Mucosa of stomach (tissue), 1 donor: ENCODE results near the gene TUBGCP4.
"Not testable (repeated sequence)": the region's sequence is repeated elsewhere in the genome, so short reads cannot be mapped to it uniquely, and the experiment has no call there.

Source experiments
- H3K27me3 ChIP-seq: one replicate; pipeline ENCODE4 v1.7.0; 2013; ENCODE audit warnings: mild to moderate bottlenecking, low read length; ENCODE audit not compliant: control insufficient read depth, insufficient read depth
- H3K36me3 ChIP-seq: one replicate; pipeline ENCODE4 v1.7.0; 2013; ENCODE audit warnings: low read length; ENCODE audit not compliant: control insufficient read depth, insufficient read depth
- H3K4me1 ChIP-seq: one replicate; pipeline ENCODE4 v1.7.0; 2013; ENCODE audit warnings: mild to moderate bottlenecking, low read length; ENCODE audit not compliant: control insufficient read depth, insufficient read depth
- H3K4me3 ChIP-seq: one replicate; pipeline ENCODE4 v1.7.0; 2013; ENCODE audit warnings: low read length
- H3K9ac ChIP-seq: one replicate; pipeline ENCODE4 v1.7.0; 2013; ENCODE audit warnings: mild to moderate bottlenecking, low read length, moderate library complexity
- H3K9me3 ChIP-seq: one replicate; pipeline ENCODE4 v1.7.0; 2013; ENCODE audit warnings: mild to moderate bottlenecking, low read length, moderate library complexity; ENCODE audit not compliant: control insufficient read depth
- donor health status: Pancreatic carcinoma.

Gene TUBGCP4

GRCh38 chr15:43370310-43370974 lies 459 bp upstream of the TUBGCP4 start:
- Histone ChIP-seq H3K9me3 (no peaks in the 10 kb centered on the region), H3K9ac (peak overlapping the region; percentile 94), H3K27me3 (no peaks in the 10 kb centered on the region), H3K4me1 (peaks cover 16% of the 10 kb centered on the region), H3K36me3 (peaks cover 6% of the 10 kb centered on the region), H3K4me3 (peak overlapping the region; percentile 26)

GRCh38 chr15:43376017-43376705 lies 5.3 kb downstream of the TUBGCP4 start:
- Histone ChIP-seq H3K27me3 (no peaks in the 10 kb centered on the region), H3K4me1 (peaks cover 6% of the 10 kb centered on the region), H3K4me3 (no peak overlapping the region), H3K9ac (no peak overlapping the region), H3K9me3 (no peaks in the 10 kb centered on the region), H3K36me3 (no peaks in the 10 kb centered on the region)

- no peaks in the 10 kb centered on the region for H3K4me1 ChIP-seq
- no peaks in the 10 kb centered on the region for H3K27me3 ChIP-seq
- no peaks in the 10 kb centered on the region for H3K36me3 ChIP-seq
- no peak overlapping the region for H3K9ac ChIP-seq
- no peak overlapping the region for H3K4me3 ChIP-seq
- H3K9me3 ChIP-seq: no peaks in the 10 kb centered on the region
Measured at GRCh38 chr15:43378601-43379000, 7.7 kb downstream of the TUBGCP4 start.

- Histone ChIP-seq H3K9me3 (no peaks in the 10 kb centered on the region), H3K4me3 (no peak overlapping the region), H3K9ac (no peak overlapping the region), H3K4me1 (no peaks in the 10 kb centered on the region), H3K36me3 (peaks cover 7% of the 10 kb centered on the region), H3K27me3 (no peaks in the 10 kb centered on the region)
Measured at GRCh38 chr15:43382310-43382709, 11.4 kb downstream of the TUBGCP4 start.

GRCh38 chr15:43383070-43383469 lies 12.2 kb downstream of the TUBGCP4 start:
- H3K9ac ChIP-seq: no peak overlapping the region
- H3K27me3 ChIP-seq: no peaks in the 10 kb centered on the region
- H3K4me3 ChIP-seq: no peak overlapping the region
- peaks cover 7% of the 10 kb centered on the region for H3K36me3 ChIP-seq
- no peaks in the 10 kb centered on the region for H3K4me1 ChIP-seq
- no peaks in the 10 kb centered on the region for H3K9me3 ChIP-seq

DNA sequence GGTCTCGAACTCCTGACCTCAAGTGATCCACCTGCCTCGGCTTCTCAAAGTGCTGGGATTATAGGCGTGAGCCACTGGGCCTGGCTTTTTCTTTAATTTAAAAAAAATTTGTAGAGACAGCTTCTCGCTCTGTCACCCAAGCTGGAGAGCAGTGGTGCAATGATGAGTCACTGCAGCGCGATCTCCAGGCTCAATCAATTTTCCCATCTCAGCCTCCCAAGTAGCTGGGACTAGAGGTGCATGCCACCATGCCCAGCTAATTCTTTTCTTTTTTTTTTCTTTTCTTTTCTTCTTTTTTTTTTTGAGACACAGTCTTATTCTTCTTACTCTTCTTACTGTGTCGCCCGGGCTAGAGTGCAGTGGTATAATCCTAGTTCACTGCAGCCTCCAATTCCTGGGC lies 19.8 kb downstream of the TUBGCP4 start:
- H3K27me3 ChIP-seq: no peaks in the 10 kb centered on the region
- no peak overlapping the region for H3K4me3 ChIP-seq
- H3K4me1 ChIP-seq: no peaks in the 10 kb centered on the region
- H3K9me3 ChIP-seq: no peaks in the 10 kb centered on the region
- no peak overlapping the region for H3K9ac ChIP-seq
- H3K36me3 ChIP-seq: peaks cover 4% of the 10 kb centered on the region

DNA sequence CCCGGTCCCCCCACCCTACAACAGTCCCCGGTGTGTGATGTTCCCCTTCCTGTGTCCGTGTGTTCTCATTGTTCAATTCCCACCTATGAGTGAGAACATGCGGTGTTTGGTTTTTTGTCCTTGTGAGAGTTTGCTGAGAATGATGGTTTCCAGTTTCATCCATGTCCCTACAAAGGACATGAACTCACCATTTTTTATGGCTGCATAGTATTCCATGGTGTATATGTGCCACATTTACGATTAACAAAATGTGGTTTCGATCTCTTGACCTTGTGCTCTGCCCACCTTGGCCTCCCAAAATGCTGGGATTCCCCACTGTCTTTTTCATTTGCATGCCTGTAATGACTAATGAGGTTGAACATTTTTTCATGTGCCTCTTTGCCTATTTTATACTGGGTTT lies 22.7 kb downstream of the TUBGCP4 start:
- H3K36me3 ChIP-seq, H3K4me1 ChIP-seq, H3K4me3 ChIP-seq, H3K27me3 ChIP-seq, H3K9ac ChIP-seq, H3K9me3 ChIP-seq: not testable (repeated sequence)

- no peak overlapping the region for H3K4me3 ChIP-seq
- H3K36me3 ChIP-seq: no peaks in the 10 kb centered on the region
- H3K4me1 ChIP-seq: no peaks in the 10 kb centered on the region
- no peaks in the 10 kb centered on the region for H3K27me3 ChIP-seq
- no peaks in the 10 kb centered on the region for H3K9me3 ChIP-seq
- H3K9ac ChIP-seq: no peak overlapping the region
Measured at GRCh38 chr15:43402255-43402654, 31.4 kb downstream of the TUBGCP4 start.

DNA sequence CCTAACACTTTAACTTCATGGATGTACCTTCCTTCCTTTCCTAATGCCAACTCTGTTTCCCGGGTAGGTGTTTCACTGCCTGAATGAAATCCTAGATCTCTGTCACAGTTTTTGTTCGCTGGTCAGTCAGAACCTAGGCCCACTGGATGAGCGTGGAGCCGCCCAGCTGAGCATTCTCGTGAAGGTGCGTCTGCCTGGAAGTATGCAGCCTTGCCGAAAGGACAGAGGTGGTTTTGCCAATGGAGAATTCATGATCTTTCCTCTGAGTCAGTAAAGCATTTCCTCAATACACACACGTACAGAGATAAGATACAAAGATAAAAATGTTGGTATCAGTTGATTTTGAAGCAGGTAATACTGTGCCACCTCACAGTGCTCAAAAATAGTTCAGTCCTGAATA lies 32.7 kb downstream of the TUBGCP4 start:
- no peaks in the 10 kb centered on the region for H3K27me3 ChIP-seq
- H3K36me3 ChIP-seq: no peaks in the 10 kb centered on the region

DNA sequence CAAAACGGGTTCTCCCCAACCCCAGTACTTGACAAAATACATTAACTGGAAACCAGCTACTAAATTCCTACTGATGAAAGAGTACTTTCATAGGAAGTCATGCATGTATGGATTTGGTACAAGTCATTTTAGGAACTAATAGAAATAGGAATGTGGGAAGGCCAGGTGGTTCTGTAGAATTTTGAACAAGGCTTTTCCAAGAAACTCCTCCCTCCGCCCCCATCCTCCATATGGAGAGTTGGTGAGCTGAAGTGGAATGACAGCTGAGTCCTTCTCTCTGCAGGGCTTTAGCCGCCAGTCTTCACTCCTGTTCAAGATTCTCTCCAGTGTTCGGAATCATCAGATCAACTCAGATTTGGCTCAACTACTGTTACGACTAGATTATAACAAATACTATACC lies 33.2 kb downstream of the TUBGCP4 start:
- Histone ChIP-seq H3K36me3 (no peaks in the 10 kb centered on the region), H3K9me3 (no peaks in the 10 kb centered on the region), H3K9ac (no peak overlapping the region), H3K27me3 (no peaks in the 10 kb centered on the region), H3K4me3 (no peak overlapping the region), H3K4me1 (no peaks in the 10 kb centered on the region)

More for the DNA sequence above, 32.7 kb downstream of the TUBGCP4 start:
- Histone ChIP-seq H3K4me3 (no peak overlapping the region), H3K4me1 (no peaks in the 10 kb centered on the region), H3K9ac (no peak overlapping the region), H3K9me3 (no peaks in the 10 kb centered on the region)

DNA sequence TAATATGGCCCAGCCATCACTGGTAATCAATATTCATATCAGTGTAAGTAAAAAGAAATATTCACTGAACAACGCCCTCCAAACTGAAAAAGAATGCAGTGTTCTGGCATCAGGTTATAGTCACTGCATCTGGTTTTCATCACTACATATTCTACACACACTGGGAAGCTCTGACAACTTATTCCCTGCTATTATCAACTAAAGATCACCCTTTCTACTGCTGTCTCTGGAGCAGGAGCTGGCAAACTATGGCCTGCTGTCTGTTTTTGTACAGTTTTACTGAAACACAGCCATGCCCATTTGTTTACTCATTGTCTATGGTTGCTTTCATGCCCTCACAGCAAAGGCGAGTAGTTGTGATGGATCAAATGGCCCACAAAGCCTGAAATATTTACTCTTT lies 35.3 kb downstream of the TUBGCP4 start:
- H3K9ac ChIP-seq: no peak overlapping the region
- no peaks in the 10 kb centered on the region for H3K9me3 ChIP-seq
- H3K27me3 ChIP-seq: no peaks in the 10 kb centered on the region
- H3K4me1 ChIP-seq: no peaks in the 10 kb centered on the region
- peaks cover 6% of the 10 kb centered on the region for H3K36me3 ChIP-seq
- no peak overlapping the region for H3K4me3 ChIP-seq

DNA sequence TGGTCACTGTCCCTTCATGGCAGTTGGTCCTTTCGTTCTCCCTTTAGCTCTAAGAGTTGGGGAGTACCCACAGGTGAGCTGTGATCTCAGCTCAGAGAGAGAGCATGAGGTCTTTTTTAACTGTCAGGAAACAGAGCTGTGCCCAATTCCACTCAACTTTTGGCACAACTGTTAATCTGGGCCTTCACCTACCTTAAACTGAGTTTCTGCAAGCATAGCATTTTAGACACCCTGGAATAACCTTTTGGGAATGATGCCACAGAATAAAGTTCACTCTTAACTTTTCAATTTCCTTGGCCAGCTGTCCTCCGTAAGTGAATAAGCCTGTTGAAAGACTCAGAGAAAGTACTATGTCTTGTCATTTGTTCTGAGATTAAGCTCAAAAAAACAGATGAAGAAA lies 35.9 kb downstream of the TUBGCP4 start:
- no peaks in the 10 kb centered on the region for H3K9me3 ChIP-seq
- no peaks in the 10 kb centered on the region for H3K27me3 ChIP-seq
- H3K4me1 ChIP-seq: no peaks in the 10 kb centered on the region
- H3K36me3 ChIP-seq: peaks cover 6% of the 10 kb centered on the region
- no peak overlapping the region for H3K9ac ChIP-seq
- no peak overlapping the region for H3K4me3 ChIP-seq
